Peyer's patch (tissue), 4 donors: ENCODE results near the gene TCEANC2.

ENCODE experiments used
- POLR2A ChIP-seq, 2 donors: fragments of 450-650 bp; IDR thresholded peaks; one replicate each; pipeline ENCODE4 v1.5.1; 2017; ENCODE audit warnings: antibody characterized with exemption in 2 of 2, mild to moderate bottlenecking in 2 of 2, moderate library complexity in 2 of 2
- TF ChIP-seq, protein P1 (sequence below), 6 experiments: fragments of 450-650 bp in 4 of 6; fragments of 200-600 bp in 2 of 6; sonication (generic) in 1 of 6; IDR thresholded peaks; one replicate each; pipeline ENCODE4 v1.5.1; 2017 to 2019; ENCODE audit warnings: antibody characterized with exemption in 6 of 6, mild to moderate bottlenecking in 3 of 6, moderate library complexity in 1 of 6

GRCh38 chr1:54054438-54054749 lies 986 bp downstream of the TCEANC2 start:
- TF ChIP-seq, protein P1, sequence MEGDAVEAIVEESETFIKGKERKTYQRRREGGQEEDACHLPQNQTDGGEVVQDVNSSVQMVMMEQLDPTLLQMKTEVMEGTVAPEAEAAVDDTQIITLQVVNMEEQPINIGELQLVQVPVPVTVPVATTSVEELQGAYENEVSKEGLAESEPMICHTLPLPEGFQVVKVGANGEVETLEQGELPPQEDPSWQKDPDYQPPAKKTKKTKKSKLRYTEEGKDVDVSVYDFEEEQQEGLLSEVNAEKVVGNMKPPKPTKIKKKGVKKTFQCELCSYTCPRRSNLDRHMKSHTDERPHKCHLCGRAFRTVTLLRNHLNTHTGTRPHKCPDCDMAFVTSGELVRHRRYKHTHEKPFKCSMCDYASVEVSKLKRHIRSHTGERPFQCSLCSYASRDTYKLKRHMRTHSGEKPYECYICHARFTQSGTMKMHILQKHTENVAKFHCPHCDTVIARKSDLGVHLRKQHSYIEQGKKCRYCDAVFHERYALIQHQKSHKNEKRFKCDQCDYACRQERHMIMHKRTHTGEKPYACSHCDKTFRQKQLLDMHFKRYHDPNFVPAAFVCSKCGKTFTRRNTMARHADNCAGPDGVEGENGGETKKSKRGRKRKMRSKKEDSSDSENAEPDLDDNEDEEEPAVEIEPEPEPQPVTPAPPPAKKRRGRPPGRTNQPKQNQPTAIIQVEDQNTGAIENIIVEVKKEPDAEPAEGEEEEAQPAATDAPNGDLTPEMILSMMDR (IDR thresholded peaks at IDR 0.05) = peak in 1 of 6 experiments; percentile 3
- no peak for TF ChIP-seq POLR2A (IDR thresholded peaks at IDR 0.05)
